Calu3 (cell line): Measurements from ENCODE around the gene CBFA2T3. TPM values are rescaled to one million over a fixed set of nuclear protein-coding genes. Genes with fewer than 3 reads are reported as not detected.

Experiments
- BruUV-seq: library from RNA; stranded (reverse); fragments of 400-500 nt; replicated peaks from 2 replicates; lab custom pipeline; 2021; lab: Mats Ljungman, UMichigan
- CTCF ChIA-PET: fragments of 300-600 bp; sonication (Branson Sonifier 250); formaldehyde crosslinking; loops from one replicate; lab custom pipeline; 2022; ENCODE audit warnings: antibody characterized with exemption; lab: Charles Lee
- DNase-seq: peaks from one replicate; pipeline ENCODE4 v3.0.0; 2022
- H3K27ac Mint-ChIP-seq: one replicate; pipeline ENCODE4 v1.8.0; 2022; ENCODE audit warnings: mixed read lengths; ENCODE audit not compliant: unreplicated experiment
- H3K27me3 Mint-ChIP-seq: one replicate; pipeline ENCODE4 v1.8.0; 2022; ENCODE audit warnings: mixed read lengths; ENCODE audit not compliant: unreplicated experiment
- H3K36me3 Mint-ChIP-seq: one replicate; pipeline ENCODE4 v1.8.0; 2022; ENCODE audit warnings: mild to moderate bottlenecking, moderate library complexity, mixed read lengths; ENCODE audit not compliant: insufficient read depth, unreplicated experiment
- H3K4me1 Mint-ChIP-seq: one replicate; pipeline ENCODE4 v1.8.0; 2022; ENCODE audit warnings: mild to moderate bottlenecking, low read depth, mixed read lengths; ENCODE audit not compliant: unreplicated experiment
- H3K4me3 Mint-ChIP-seq: one replicate; pipeline ENCODE4 v1.8.0; 2022; ENCODE audit warnings: mild to moderate bottlenecking, low read depth, moderate library complexity, mixed read lengths; ENCODE audit not compliant: unreplicated experiment
- H3K9me3 Mint-ChIP-seq: one replicate; pipeline ENCODE4 v1.8.0; 2022; ENCODE audit warnings: low read depth, mixed read lengths; ENCODE audit not compliant: unreplicated experiment
- intact Hi-C: fragments of 100-400 bp; cut with micrococcal nuclease; formaldehyde crosslinking; loops from one replicate; pipeline ENCODE4 v1.10.0; 2022; ENCODE audit not compliant: unreplicated experiment
- total RNA-seq: library from RNA; stranded (reverse); gene quantifications from 2 replicates; pipeline ENCODE4 v1.2.3, GENCODE V29; 2022
- TF ChIP-seq, protein P1 (sequence below): fragments of 200-600 bp; IDR thresholded peaks from one replicate; pipeline ENCODE4 v1.8.0; 2022; ENCODE audit warnings: antibody characterized with exemption; ENCODE audit not compliant: unreplicated experiment

CBFA2T3 gene
- total RNA-seq, 1 experiment from 2014 or later = not detected

DNA sequence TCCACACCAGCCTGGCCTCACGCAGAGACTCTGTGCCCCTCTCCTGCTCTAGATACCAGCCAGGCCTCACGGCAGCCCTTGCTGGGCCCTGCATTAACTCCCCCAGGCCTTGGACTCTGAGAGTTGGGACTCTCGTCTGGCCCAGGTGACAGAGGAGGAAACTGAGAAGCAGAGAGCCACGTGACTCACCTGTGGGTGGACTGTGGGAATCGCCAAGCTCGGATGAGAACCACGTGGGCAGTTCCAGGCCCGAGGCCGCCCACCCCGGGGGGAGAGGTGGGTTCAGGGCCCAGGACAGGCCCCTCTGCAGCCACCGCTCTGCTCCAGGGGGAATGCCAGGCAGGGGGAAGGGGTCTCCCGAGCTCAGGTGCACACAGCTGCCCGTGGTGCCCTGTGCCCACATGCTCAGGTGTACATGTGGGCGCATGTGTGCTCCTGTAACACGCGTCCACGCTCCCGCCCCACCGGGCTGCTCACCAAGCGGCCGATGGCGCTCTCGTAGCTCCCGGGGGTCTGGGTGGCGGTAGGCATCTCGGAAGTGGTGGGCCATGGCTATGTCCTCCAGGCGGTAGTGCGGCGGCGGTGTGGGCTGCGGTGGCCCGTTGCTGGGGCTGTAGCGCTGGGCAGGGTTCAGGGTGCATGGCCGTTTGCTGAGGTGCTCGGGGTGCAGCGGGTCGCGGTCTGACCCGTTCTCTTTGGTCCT is 92.3 kb downstream of the CBFA2T3 start:
- TF ChIP-seq, protein P1, sequence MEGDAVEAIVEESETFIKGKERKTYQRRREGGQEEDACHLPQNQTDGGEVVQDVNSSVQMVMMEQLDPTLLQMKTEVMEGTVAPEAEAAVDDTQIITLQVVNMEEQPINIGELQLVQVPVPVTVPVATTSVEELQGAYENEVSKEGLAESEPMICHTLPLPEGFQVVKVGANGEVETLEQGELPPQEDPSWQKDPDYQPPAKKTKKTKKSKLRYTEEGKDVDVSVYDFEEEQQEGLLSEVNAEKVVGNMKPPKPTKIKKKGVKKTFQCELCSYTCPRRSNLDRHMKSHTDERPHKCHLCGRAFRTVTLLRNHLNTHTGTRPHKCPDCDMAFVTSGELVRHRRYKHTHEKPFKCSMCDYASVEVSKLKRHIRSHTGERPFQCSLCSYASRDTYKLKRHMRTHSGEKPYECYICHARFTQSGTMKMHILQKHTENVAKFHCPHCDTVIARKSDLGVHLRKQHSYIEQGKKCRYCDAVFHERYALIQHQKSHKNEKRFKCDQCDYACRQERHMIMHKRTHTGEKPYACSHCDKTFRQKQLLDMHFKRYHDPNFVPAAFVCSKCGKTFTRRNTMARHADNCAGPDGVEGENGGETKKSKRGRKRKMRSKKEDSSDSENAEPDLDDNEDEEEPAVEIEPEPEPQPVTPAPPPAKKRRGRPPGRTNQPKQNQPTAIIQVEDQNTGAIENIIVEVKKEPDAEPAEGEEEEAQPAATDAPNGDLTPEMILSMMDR = no peak
- peaks cover 5% of the 10 kb centered on the region for H3K36me3 Mint-ChIP-seq
- CTCF ChIA-PET = no interaction called here
- BruUV-seq = no TSS peak
- no peak for DNase-seq
- intact Hi-C loops = no loop called here
- peaks cover 38% of the 10 kb centered on the region for H3K27me3 Mint-ChIP-seq
- H3K27ac Mint-ChIP-seq = no peak overlapping the region
- H3K9me3 Mint-ChIP-seq = peaks cover under 1% of the 10 kb centered on the region
- H3K4me3 Mint-ChIP-seq = no peak overlapping the region
- H3K4me1 Mint-ChIP-seq = peaks cover 9% of the 10 kb centered on the region

DNA sequence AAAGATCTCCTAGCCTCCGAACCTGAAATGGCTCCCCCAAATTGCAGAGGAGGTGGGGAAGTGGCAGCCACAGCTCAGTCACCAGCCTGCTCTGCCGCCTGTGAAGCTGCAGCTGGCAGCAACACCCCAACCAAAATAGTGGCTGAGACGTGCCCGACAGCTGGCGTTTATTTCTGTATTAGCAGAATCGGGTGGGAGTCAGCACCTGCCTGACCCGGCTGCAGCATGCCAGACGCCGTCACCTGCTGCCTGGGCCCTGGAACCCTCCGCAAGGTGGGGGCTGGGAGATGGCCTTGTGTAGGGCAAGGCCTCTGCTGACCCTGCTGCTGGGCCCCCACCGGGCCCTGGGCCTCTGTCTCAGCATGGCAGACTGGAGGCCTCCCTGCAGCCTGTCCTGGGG is 93.1 kb downstream of the CBFA2T3 start:
- intact Hi-C loops = no loop called here
- TF ChIP-seq, protein P1 = no peak
- Mint-ChIP-seq H3K9me3 (no peaks in the 10 kb centered on the region), H3K36me3 (peaks cover 5% of the 10 kb centered on the region), H3K4me3 (no peak overlapping the region), H3K27ac (no peak overlapping the region), H3K4me1 (peaks cover 11% of the 10 kb centered on the region), H3K27me3 (peaks cover 40% of the 10 kb centered on the region)
- no peak for DNase-seq
- no TSS peak for BruUV-seq
- CTCF ChIA-PET = no interaction called here

- no peak for DNase-seq
- BruUV-seq = no TSS peak
- TF ChIP-seq, protein P1 = no peak
- CTCF ChIA-PET = no interaction called here
- Mint-ChIP-seq H3K4me3 (no peak overlapping the region), H3K9me3 (no peaks in the 10 kb centered on the region), H3K27ac (no peak overlapping the region), H3K4me1 (peaks cover 11% of the 10 kb centered on the region), H3K36me3 (no peaks in the 10 kb centered on the region), H3K27me3 (peaks cover 46% of the 10 kb centered on the region)
- intact Hi-C loops = no loop called here
Observed at GRCh38 chr16:88883117-88883895, 93.7 kb downstream of the CBFA2T3 start.

- intact Hi-C loops = no loop called here
- TF ChIP-seq, protein P1 = no peak
- H3K36me3 Mint-ChIP-seq = no peaks in the 10 kb centered on the region
- no peak overlapping the region for H3K4me3 Mint-ChIP-seq
- no TSS peak for BruUV-seq
- CTCF ChIA-PET = no interaction called here
- no peak for DNase-seq
- H3K27ac Mint-ChIP-seq = no peak overlapping the region
- no peaks in the 10 kb centered on the region for H3K9me3 Mint-ChIP-seq
- H3K27me3 Mint-ChIP-seq = peaks cover 54% of the 10 kb centered on the region
- peaks cover 11% of the 10 kb centered on the region for H3K4me1 Mint-ChIP-seq
Observed at GRCh38 chr16:88882358-88883030, 94.5 kb downstream of the CBFA2T3 start.
